Right hindlimb (tissue), 1 donor: ENCODE measurements around the gene DIAPH1.

Source experiments
- DNase-seq: peaks from one replicate; pipeline ENCODE4 v3.0.0-alpha.2; 2018

DIAPH1 gene

DNA sequence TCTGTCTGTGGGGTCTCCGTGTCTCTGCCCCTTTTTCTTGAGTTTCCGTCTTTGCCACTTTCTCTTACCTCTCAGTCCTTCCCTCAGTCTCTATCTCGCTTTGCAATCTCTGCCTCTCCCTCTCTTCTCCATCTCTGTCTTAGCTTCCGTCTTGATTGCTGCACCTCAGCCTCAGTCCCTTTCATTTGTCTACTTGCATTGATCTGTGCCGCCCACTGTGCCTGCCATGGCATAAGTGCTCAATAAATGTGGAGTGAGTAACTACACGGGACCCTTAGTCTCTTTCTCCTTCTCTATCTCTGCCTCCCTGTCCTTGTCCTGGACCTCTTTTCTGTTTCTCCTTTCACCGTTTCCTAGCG lies 123.4 kb downstream of the DIAPH1 start:
- no peak for DNase-seq

DNA sequence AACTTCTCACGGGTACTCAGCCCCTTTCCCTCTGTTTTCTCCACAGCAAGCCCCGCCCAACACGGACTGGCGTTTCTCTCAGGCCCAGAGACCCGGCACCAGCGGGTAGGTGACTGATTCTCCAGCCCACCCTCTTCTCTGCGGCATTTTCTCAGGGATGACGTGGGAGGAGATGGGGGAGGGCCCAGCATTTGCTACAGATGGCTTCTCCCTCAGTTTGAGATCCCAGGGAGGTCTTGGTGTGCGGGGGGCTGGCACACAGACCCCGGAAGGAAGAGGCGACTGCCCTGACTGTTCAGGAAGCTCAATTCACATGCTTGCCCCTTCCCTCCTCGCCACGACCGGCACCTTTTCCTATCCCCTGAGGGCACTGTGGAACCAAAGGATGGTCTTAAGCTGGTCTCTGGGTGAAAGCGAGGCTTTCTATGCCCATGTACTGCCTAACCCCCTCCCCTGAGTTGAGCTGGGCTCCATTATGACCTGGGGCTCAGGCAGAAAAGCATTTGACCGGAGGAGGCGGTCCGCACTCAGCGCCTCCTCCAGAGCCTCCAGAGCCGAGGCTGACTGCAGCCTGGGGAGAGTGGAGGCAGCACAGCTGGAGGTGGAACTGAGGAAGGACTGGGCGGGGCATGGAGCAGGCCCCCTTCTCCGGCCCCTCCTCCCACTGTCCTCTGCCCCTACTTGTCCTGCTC lies 123.9 kb downstream of the DIAPH1 start:
- DNase-seq: no peak

DNA sequence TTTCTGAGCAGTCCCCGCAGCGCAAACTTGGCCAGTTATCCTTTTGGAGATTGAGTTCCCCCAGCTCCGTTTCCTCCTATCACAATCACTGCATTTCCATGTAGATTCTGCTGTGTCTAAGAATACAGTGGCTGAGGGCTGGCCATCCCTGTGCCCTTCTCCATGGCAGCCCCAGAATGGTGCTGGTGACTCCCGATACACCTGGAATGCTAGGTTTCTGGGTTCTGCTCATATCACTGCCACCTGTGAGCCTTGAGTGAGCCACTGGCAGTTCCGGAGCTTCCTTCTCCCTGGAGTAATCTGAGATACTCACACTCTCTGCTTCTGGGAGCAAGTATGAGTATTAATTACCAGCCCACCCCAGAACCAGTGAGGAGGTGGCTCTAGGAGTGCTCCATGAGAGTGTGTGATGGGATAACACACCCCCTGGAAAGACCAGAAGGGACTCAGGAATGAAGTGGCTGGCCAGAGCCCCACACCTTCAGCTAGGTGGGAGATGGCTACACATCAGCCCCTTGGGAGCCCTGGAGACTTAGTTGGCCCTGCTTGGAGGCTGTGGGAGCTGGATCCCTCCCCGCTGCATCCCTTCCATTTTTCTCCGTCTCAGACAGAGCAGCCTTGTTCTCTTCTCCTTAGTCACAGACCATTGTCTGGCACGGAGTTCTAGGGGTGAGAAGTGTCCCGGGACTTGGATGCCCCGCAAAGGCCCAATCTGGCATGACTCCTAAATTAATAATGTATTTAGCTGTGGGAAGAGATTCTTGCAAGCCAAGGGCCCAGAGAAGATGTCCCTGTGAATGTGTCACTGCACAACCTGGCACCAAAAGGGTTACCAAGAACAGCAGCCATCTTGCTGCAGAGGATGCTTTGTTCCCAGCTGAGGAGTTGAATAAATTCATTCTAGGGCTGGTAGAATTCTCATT lies 125.0 kb downstream of the DIAPH1 start:
- no peak for DNase-seq

DNA sequence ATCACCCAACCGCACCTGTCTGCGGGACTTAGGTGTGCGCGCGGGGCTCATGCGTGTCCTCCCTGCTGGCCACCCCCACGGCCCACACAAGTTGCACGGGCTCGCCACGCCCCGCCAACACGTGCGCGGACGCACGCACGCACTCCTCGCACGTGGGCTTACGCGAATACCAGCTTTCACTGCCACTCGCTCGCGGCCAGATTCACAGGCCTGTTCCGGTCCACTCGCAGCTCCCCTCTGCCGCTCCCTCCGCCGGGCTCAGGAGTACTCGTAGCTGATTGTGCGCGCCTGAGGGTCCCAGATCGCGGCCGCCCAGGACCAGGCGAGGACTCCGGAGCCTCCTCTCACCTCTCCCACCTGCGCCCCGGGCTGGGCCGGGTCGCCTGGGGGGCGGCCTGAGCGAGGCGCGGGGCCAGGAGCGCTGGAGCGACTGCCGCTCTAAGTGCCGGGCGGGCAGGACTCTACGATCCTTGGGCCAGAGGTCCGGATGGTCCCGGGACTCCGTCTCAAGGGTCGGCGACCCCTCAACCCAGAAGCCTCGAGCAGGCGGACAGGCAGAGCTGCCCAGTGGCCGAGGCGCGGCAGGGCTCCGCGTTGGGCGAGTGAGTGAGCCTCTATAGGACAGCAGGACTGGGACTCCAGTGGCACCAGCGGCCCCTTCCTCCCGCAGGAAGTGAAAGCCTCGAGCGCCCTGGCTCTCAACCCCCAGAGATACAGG lies 126.5 kb downstream of the DIAPH1 start:
- no peak for DNase-seq

DNA sequence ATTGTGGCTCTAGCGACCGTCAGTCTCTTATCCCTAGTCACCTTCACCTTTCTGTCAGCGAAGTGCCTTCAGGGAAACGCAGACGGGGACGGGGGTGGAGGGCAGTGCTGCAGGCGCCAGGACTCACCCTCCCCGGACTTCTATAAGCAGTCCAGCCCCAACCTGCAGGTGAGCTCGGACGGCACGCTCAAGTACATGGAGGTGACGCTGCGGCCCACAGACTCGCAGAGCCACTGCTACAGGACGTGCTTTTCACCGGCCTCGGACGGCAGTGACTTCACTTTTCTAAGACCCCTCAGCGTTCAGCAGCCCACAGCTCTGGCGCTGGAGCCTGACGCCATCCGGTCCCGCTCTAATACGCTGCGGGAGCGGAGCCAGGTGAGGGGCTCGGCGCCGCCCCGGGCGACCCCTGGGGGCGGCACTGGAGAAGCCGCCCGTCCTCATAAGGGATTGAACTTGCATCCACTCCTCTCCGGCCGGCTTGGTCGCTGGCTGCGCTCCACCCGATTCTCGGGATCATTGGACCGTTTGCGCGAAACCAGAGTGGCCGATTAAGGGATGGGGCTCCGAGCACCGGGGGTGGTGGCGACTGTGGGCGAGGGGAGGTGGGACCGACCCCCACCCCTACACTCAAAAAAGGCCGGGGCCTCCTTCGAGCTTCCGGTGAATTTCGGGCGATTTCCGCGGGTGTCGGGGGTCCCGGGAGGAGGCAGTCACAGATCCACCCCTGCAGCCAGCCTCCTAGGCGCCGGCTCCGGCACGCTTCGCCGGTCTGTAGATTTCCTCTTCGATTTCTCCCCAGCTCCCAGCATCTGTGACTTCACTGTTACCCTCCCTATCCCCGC lies 127.3 kb downstream of the DIAPH1 start:
- no peak for DNase-seq

DNA sequence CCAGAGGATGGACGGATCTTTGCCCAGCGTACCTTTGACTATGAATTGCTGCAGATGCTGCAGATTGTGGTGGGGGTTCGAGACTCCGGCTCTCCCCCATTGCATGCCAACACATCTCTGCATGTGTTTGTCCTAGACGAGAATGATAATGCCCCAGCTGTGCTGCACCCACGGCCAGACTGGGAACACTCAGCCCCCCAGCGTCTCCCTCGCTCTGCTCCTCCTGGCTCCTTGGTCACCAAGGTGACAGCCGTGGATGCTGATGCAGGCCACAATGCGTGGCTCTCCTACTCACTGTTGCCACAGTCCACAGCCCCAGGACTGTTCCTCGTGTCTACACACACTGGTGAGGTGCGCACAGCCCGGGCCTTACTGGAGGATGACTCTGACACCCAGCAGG lies 128.0 kb downstream of the DIAPH1 start:
- no peak for DNase-seq

DNA sequence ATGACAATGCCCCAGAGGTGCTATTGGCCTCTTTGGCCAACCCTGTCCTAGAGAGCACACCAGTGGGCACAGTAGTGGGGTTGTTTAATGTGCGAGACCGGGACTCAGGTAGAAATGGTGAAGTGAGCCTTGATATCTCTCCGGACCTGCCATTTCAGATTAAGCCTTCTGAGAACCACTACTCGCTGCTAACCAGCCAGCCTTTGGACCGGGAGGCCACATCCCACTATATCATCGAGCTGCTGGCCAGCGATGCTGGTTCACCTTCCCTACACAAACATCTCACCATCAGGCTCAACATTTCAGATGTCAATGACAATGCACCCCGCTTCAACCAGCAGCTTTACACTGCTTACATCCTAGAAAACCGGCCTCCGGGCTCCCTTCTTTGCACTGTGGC lies 128.5 kb downstream of the DIAPH1 start:
- no peak for DNase-seq

DNA sequence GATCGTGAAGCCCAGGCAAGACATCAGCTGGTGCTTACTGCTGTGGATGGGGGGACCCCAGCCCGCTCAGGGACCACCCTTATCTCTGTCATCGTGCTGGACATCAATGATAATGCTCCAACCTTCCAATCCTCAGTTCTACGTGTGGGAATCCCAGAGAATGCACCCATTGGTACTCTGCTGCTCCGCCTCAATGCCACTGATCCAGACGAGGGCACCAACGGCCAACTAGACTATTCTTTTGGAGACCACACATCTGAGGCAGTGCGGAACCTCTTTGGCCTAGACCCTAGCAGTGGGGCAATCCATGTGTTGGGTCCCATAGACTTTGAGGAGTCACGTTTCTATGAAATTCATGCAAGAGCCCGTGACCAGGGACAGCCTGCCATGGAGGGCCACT lies 129.0 kb downstream of the DIAPH1 start:
- no peak for DNase-seq

DNA sequence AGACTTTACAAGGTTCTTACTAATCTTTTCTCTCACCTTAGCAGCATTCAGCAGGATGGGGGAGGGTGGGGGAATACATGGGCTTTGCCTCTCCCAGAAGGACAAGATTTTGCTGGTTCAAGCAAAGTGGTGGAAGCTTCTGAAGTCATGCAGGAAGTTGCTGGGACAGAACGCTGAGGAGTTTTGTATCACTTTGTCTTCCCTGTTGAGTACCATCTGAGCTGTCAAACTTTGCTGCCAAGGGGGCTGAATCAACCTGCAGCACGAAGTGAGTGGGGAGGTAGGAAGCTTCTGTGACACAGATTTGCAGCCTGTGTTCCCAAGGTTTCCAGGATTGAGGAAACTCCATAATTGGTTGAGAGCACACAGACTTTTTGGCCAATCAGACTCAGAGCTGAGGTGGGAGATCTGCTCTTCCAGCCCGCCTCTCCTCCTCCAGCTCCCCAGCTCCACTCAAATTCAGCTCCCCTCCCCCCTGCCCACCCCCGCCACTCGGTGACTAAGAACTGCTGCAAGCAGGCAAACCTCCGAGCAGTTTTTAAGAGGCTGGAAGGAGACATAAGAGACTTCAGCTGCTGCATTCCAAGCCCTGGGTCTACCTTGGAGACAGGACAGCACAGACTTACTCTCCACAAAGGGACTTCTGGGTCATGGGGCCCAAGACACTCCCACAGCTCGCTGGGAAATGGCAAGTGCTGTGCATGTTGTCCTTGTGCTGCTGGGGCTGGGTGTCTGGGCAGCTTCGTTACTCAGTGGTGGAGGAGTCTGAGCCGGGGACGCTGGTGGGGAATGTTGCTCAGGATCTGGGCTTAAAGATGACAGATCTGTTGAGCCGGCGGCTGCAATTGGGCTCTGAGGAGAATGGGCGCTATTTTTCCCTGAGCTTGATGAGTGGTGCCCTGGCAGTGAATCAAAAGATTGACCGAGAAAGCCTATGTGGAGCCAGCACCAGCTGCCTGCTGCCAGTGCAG lies 129.9 kb downstream of the DIAPH1 start, which contains the start of gene PCDHGC5:
Gene PCDHGC5, plus strand, starts transcription at position 491 of the 971 bp plus-strand sequence. Its CDS starts 160 bp downstream, at position 651.
- DNase-seq: no peak

GRCh38 chr5:141487131-141487530 lies 131.7 kb downstream of the DIAPH1 start:
- no peak for DNase-seq

GRCh38 chr5:141486091-141486490 lies 132.7 kb downstream of the DIAPH1 start:
- DNase-seq: no peak

DNA sequence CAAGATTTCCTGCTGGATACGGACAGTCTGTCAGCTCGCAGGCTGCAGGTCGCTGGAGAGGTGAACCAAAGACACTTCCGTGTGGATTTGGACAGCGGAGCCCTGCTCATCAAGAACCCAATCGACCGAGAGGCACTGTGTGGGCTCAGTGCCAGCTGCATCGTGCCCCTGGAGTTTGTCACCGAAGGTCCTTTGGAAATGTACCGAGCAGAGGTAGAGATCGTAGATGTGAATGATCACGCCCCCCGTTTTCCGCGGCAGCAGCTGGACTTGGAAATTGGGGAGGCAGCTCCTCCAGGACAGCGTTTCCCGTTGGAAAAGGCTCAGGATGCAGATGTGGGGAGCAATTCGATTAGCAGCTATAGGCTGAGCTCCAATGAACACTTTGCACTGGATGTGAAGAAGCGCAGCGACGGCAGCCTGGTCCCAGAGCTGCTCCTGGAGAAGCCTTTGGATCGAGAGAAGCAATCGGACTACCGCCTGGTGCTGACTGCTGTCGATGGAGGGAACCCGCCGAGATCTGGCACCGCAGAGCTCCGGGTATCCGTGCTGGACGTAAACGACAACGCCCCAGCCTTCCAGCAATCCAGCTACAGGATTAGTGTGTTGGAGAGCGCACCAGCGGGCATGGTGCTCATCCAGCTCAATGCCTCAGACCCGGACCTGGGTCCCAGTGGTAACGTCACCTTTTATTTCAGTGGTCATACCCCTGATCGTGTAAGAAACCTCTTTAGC lies 133.3 kb downstream of the DIAPH1 start:
- DNase-seq: no peak

DNA sequence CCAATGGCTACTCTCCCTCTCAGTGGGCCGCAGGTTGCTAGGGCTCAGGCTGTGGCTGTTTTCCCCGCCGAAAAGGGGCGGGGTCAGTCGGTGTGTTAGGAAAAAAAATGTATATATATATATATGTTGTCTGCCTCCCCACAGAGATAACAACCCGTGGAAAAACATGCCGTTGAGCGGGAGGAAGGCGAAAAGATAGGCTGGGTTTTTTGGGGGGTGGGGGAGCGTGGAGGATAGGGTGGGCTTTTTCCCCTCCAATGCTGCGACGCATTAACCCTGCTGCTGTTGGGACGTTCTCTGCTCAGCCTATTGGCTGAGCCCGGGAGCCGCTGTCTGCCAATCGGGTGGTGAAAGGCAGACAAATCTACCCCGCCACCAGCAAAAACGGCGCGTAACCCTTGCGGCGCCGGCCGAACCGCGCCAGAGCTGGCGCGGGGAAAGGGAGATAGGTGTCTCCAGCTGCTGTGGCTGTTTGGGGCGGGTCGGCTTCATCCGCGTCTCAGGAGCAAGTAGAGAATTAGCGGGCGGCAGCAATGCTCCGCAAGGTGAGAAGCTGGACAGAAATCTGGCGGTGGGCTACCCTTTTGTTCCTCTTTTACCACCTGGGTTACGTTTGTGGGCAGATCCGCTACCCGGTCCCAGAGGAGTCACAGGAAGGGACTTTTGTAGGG lies 134.0 kb downstream of the DIAPH1 start, which contains the start of gene PCDHGC4:
Gene PCDHGC4, plus strand, starts transcription at position 390 of the 671 bp plus-strand sequence. Its CDS starts 144 bp downstream, at position 534.
- peak; percentile 60 for DNase-seq

- DNase-seq: no peak
These were observed 134.5 kb downstream of the DIAPH1 start for GRCh38 chr5:141484310-141484640.

DNA sequence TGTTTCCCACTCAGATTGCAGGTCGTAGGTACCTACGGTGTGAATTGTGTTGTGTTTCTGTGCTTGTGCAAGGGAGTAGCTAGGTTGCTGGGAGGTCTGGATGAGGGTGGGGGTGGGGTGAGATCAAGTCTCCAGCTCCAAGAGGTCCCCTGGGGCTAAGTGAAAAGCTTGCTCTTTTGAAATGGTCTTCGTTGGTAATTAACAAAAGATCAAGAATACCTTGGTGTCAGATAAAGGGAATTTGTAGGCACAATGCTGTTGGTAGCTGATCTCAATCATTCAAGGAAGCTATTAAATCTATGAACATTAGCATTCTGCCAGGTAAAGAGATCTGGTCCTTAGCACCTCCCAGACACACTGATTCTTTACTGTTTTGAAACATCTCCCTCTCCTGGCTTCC lies 134.9 kb downstream of the DIAPH1 start:
- DNase-seq: no peak

GRCh38 chr5:141479776-141480175 lies 139.0 kb downstream of the DIAPH1 start:
- no peak for DNase-seq

- no peak for DNase-seq
These were observed 140.4 kb downstream of the DIAPH1 start for GRCh38 chr5:141478321-141478945.

DNA sequence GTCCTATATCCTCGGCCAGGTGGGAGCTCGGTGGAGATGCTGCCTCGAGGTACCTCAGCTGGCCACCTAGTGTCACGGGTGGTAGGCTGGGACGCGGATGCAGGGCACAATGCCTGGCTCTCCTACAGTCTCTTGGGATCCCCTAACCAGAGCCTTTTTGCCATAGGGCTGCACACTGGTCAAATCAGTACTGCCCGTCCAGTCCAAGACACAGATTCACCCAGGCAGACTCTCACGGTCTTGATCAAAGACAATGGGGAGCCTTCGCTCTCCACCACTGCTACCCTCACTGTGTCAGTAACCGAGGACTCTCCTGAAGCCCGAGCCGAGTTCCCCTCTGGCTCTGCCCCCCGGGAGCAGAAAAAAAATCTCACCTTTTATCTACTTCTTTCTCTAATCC lies 141.0 kb downstream of the DIAPH1 start:
- DNase-seq: no peak

GRCh38 chr5:141477044-141477575 lies 141.7 kb downstream of the DIAPH1 start:
- no peak for DNase-seq
